ENCODE results near the gene IRAK1. TPM values are rescaled to one million over a fixed set of nuclear protein-coding genes. Genes with fewer than 3 reads are reported as not detected.
A peak's percentile ranks its signal among the peaks of the same experiment; 100 is the strongest.

The IRAK1 gene
- total RNA-seq, 1 experiment from 2014 or later = 38.1 TPM

- no peak for DNase-seq (ENCODE audit: low read depth)
Observed at GRCh38 chrX:154020536-154021115, 924 bp upstream of the IRAK1 start.

GRCh38 chrX:154019061-154019621, 561 bp downstream of the IRAK1 start:
- DNase-seq (ENCODE audit: low read depth) = no peak

- no peak for DNase-seq (ENCODE audit: low read depth)
Observed at GRCh38 chrX:154018518-154019060, 1.1 kb downstream of the IRAK1 start.

GRCh38 chrX:154017766-154018517, 1.8 kb downstream of the IRAK1 start:
- no peak for DNase-seq (ENCODE audit: low read depth)

- DNase-seq (ENCODE audit: low read depth) = no peak
Observed at GRCh38 chrX:154016366-154017076, 3.2 kb downstream of the IRAK1 start.

- no peak for DNase-seq (ENCODE audit: low read depth)
Observed at GRCh38 chrX:154015581-154016264, 4.0 kb downstream of the IRAK1 start.

- DNase-seq (ENCODE audit: low read depth) = no peak
Observed at GRCh38 chrX:154014429-154015380, 5.0 kb downstream of the IRAK1 start.

- DNase-seq (ENCODE audit: low read depth) = peak; percentile 16
Observed at GRCh38 chrX:154013614-154014360, 5.9 kb downstream of the IRAK1 start.

- no peak for DNase-seq (ENCODE audit: low read depth)
Observed at GRCh38 chrX:154013001-154013421, 6.7 kb downstream of the IRAK1 start.

GRCh38 chrX:154012336-154012991, 7.2 kb downstream of the IRAK1 start:
- peak; percentile 44 for DNase-seq (ENCODE audit: low read depth)

- DNase-seq (ENCODE audit: low read depth) = no peak
Observed at GRCh38 chrX:154011376-154012335, 8.0 kb downstream of the IRAK1 start.

- peak; percentile 82 for DNase-seq (ENCODE audit: low read depth)
Observed at GRCh38 chrX:154010330-154011087, 9.2 kb downstream of the IRAK1 start.

- DNase-seq (ENCODE audit: low read depth) = no peak
Observed at GRCh38 chrX:154008521-154008920, 11.2 kb downstream of the IRAK1 start.

GRCh38 chrX:154006947-154007346, 12.8 kb downstream of the IRAK1 start:
- DNase-seq (ENCODE audit: low read depth) = no peak

- DNase-seq (ENCODE audit: low read depth) = no peak
Observed at GRCh38 chrX:154004315-154004714, 15.4 kb downstream of the IRAK1 start.

- DNase-seq (ENCODE audit: low read depth) = peak; percentile 77
Observed at GRCh38 chrX:154002215-154002719, 17.4 kb downstream of the IRAK1 start.

GRCh38 chrX:154000051-154000450, 19.7 kb downstream of the IRAK1 start:
- DNase-seq (ENCODE audit: low read depth) = no peak

Data from RPMI7951 (cell line).